Measurements from ENCODE around the gene TRIM38.

DNA sequence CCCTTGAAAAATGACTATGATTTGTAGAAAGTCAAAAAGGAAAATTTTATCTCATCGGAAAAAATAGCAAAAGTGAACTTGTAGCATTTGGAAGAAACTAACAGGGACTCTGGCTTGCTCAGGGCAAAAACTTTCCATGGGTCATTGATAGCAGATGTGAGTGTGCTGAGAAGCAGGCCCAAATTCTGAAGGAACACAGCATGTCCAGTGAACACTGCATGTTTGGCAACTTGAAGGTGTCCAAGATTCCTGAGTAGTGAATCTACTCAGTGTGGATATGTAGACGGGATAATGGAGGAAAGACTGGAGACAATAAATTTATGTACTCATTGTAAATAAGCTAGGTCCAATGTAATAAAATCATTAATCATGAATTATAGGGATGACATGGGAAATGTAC, 40.3 kb upstream of the TRIM38 start:
- TF ChIP-seq IKZF3 (tag by site-specific recombination; IDR thresholded peaks at IDR 0.05) (no peak), ZNF670 (tag by site-specific recombination; IDR thresholded peaks at IDR 0.05; ENCODE audit: low read depth) (no peak), GLIS1 (tag by site-specific recombination; IDR thresholded peaks at IDR 0.05) (no peak), ZBTB17 (tag by site-specific recombination; IDR thresholded peaks at IDR 0.05) (no peak), ZFP3 (tag by site-specific recombination; IDR thresholded peaks at IDR 0.05; ENCODE audit: low read depth) (no peak), ZNF785 (tag by site-specific recombination; IDR thresholded peaks at IDR 0.05) (no peak), ZNF423 (tag by site-specific recombination; IDR thresholded peaks at IDR 0.05) (no peak), YY1 (tag by site-specific recombination; IDR thresholded peaks at IDR 0.05) (no peak), ZEB2 (tag by site-specific recombination; IDR thresholded peaks at IDR 0.05) (no peak), ZBTB21 (tag by site-specific recombination; IDR thresholded peaks at IDR 0.05) (no peak)
- TF ChIP-seq, protein P1, sequence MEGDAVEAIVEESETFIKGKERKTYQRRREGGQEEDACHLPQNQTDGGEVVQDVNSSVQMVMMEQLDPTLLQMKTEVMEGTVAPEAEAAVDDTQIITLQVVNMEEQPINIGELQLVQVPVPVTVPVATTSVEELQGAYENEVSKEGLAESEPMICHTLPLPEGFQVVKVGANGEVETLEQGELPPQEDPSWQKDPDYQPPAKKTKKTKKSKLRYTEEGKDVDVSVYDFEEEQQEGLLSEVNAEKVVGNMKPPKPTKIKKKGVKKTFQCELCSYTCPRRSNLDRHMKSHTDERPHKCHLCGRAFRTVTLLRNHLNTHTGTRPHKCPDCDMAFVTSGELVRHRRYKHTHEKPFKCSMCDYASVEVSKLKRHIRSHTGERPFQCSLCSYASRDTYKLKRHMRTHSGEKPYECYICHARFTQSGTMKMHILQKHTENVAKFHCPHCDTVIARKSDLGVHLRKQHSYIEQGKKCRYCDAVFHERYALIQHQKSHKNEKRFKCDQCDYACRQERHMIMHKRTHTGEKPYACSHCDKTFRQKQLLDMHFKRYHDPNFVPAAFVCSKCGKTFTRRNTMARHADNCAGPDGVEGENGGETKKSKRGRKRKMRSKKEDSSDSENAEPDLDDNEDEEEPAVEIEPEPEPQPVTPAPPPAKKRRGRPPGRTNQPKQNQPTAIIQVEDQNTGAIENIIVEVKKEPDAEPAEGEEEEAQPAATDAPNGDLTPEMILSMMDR (tag by site-specific recombination; IDR thresholded peaks at IDR 0.05), result no peak
- TF ChIP-seq, protein P2, sequence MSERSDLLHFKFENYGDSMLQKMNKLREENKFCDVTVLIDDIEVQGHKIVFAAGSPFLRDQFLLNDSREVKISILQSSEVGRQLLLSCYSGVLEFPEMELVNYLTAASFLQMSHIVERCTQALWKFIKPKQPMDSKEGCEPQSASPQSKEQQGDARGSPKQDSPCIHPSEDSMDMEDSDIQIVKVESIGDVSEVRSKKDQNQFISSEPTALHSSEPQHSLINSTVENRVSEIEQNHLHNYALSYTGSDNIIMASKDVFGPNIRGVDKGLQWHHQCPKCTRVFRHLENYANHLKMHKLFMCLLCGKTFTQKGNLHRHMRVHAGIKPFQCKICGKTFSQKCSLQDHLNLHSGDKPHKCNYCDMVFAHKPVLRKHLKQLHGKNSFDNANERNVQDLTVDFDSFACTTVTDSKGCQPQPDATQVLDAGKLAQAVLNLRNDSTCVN (tag by site-specific recombination; optimal IDR thresholded peaks at IDR 0.05), result no peak
- TF ChIP-seq, protein P3, sequence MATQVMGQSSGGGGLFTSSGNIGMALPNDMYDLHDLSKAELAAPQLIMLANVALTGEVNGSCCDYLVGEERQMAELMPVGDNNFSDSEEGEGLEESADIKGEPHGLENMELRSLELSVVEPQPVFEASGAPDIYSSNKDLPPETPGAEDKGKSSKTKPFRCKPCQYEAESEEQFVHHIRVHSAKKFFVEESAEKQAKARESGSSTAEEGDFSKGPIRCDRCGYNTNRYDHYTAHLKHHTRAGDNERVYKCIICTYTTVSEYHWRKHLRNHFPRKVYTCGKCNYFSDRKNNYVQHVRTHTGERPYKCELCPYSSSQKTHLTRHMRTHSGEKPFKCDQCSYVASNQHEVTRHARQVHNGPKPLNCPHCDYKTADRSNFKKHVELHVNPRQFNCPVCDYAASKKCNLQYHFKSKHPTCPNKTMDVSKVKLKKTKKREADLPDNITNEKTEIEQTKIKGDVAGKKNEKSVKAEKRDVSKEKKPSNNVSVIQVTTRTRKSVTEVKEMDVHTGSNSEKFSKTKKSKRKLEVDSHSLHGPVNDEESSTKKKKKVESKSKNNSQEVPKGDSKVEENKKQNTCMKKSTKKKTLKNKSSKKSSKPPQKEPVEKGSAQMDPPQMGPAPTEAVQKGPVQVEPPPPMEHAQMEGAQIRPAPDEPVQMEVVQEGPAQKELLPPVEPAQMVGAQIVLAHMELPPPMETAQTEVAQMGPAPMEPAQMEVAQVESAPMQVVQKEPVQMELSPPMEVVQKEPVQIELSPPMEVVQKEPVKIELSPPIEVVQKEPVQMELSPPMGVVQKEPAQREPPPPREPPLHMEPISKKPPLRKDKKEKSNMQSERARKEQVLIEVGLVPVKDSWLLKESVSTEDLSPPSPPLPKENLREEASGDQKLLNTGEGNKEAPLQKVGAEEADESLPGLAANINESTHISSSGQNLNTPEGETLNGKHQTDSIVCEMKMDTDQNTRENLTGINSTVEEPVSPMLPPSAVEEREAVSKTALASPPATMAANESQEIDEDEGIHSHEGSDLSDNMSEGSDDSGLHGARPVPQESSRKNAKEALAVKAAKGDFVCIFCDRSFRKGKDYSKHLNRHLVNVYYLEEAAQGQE (tag by site-specific recombination; IDR thresholded peaks at IDR 0.05), result no peak
